Osteocyte (in vitro differentiated cells): ENCODE data around the gene FBXL7. TPM values are rescaled to one million over a fixed set of nuclear protein-coding genes. Genes with fewer than 3 reads are reported as not detected.

Experiments used
- DNase-seq: peaks from one replicate; pipeline ENCODE4 v3.0.0; 2021; ENCODE audit warnings: mixed read lengths; ENCODE audit not compliant: unreplicated experiment; ENCODE audit errors: extremely low spot score
- H3K27ac Mint-ChIP-seq: one replicate; pipeline ENCODE4 v1.8.0; 2021; ENCODE audit warnings: mild to moderate bottlenecking, mixed read lengths; ENCODE audit not compliant: unreplicated experiment
- H3K27me3 Mint-ChIP-seq: one replicate; pipeline ENCODE4 v1.8.0; 2021; ENCODE audit warnings: mixed read lengths; ENCODE audit not compliant: unreplicated experiment
- H3K36me3 Mint-ChIP-seq: one replicate; pipeline ENCODE4 v1.8.0; 2021; ENCODE audit warnings: mixed read lengths; ENCODE audit not compliant: unreplicated experiment
- H3K4me1 Mint-ChIP-seq: one replicate; pipeline ENCODE4 v1.8.0; 2021; ENCODE audit warnings: mixed read lengths; ENCODE audit not compliant: unreplicated experiment
- H3K4me3 Mint-ChIP-seq: one replicate; pipeline ENCODE4 v1.8.0; 2021; ENCODE audit warnings: mild to moderate bottlenecking, moderate library complexity, mixed read lengths; ENCODE audit not compliant: unreplicated experiment
- H3K9me3 Mint-ChIP-seq: one replicate; pipeline ENCODE4 v1.8.0; 2021; ENCODE audit warnings: mixed read lengths; ENCODE audit not compliant: unreplicated experiment
- CTCF ChIP-seq: fragments of 200-600 bp; sonication (generic); IDR thresholded peaks from 2 replicates; pipeline ENCODE4 v1.5.0; 2021; ENCODE audit warnings: antibody characterized with exemption, mild to moderate bottlenecking, moderate library complexity
- total RNA-seq: library from RNA; stranded (reverse); gene quantifications from 2 replicates; pipeline ENCODE4 v1.2.1, GENCODE V29; 2021

FBXL7 gene
- total RNA-seq, 1 donor from 2014 or later = 28.4 TPM

- H3K27me3 Mint-ChIP-seq = no peaks in the 10 kb centered on the region
- TF ChIP-seq CTCF = no peak
- H3K4me3 Mint-ChIP-seq = no peak overlapping the region
- H3K27ac Mint-ChIP-seq = no peak overlapping the region
- no peaks in the 10 kb centered on the region for H3K4me1 Mint-ChIP-seq
- H3K36me3 Mint-ChIP-seq = no peaks in the 10 kb centered on the region
- DNase-seq = no peak
- no peaks in the 10 kb centered on the region for H3K9me3 Mint-ChIP-seq
These were observed 344.9 kb downstream of the FBXL7 start for GRCh38 chr5:15844871-15845270.

- H3K4me1 Mint-ChIP-seq = peaks cover 11% of the 10 kb centered on the region
- no peaks in the 10 kb centered on the region for H3K27me3 Mint-ChIP-seq
- no peak for DNase-seq
- H3K36me3 Mint-ChIP-seq = no peaks in the 10 kb centered on the region
- no peaks in the 10 kb centered on the region for H3K9me3 Mint-ChIP-seq
- no peak overlapping the region for H3K27ac Mint-ChIP-seq
- no peak overlapping the region for H3K4me3 Mint-ChIP-seq
- no peak for TF ChIP-seq CTCF
These were observed 350.6 kb downstream of the FBXL7 start for GRCh38 chr5:15850536-15850935.

GRCh38 chr5:15850939-15851341 is 351.0 kb downstream of the FBXL7 start:
- H3K27ac Mint-ChIP-seq = no peak overlapping the region
- no peak for TF ChIP-seq CTCF
- H3K36me3 Mint-ChIP-seq = no peaks in the 10 kb centered on the region
- no peak for DNase-seq
- no peak overlapping the region for H3K4me3 Mint-ChIP-seq
- no peaks in the 10 kb centered on the region for H3K27me3 Mint-ChIP-seq
- peaks cover 3% of the 10 kb centered on the region for H3K9me3 Mint-ChIP-seq
- H3K4me1 Mint-ChIP-seq = peaks cover 11% of the 10 kb centered on the region

GRCh38 chr5:15852217-15852616 is 352.2 kb downstream of the FBXL7 start:
- no peaks in the 10 kb centered on the region for H3K27me3 Mint-ChIP-seq
- DNase-seq = no peak
- H3K36me3 Mint-ChIP-seq = no peaks in the 10 kb centered on the region
- no peak for TF ChIP-seq CTCF
- H3K4me3 Mint-ChIP-seq = no peak overlapping the region
- no peak overlapping the region for H3K27ac Mint-ChIP-seq
- peaks cover 11% of the 10 kb centered on the region for H3K4me1 Mint-ChIP-seq
- peaks cover 6% of the 10 kb centered on the region for H3K9me3 Mint-ChIP-seq

GRCh38 chr5:15852949-15853348 is 353.0 kb downstream of the FBXL7 start:
- Mint-ChIP-seq H3K4me3 (no peak overlapping the region), H3K4me1 (peaks cover 11% of the 10 kb centered on the region), H3K27me3 (no peaks in the 10 kb centered on the region), H3K36me3 (no peaks in the 10 kb centered on the region), H3K27ac (no peak overlapping the region), H3K9me3 (peaks cover 6% of the 10 kb centered on the region)
- no peak for TF ChIP-seq CTCF
- DNase-seq = no peak
